ENCODE data around the gene PIK3C3.
A peak's percentile ranks its signal among the peaks of the same experiment; 100 is the strongest.

The PIK3C3 gene

GRCh38 chr18:41954827-41955613, at the start of gene PIK3C3:
TSS of gene PIK3C3 (plus strand) at chr18:41955234. CDS start at chr18:41955292, 58 bp downstream.
- DNase-seq = peak; percentile 98 to 99 (median 98)

DNA sequence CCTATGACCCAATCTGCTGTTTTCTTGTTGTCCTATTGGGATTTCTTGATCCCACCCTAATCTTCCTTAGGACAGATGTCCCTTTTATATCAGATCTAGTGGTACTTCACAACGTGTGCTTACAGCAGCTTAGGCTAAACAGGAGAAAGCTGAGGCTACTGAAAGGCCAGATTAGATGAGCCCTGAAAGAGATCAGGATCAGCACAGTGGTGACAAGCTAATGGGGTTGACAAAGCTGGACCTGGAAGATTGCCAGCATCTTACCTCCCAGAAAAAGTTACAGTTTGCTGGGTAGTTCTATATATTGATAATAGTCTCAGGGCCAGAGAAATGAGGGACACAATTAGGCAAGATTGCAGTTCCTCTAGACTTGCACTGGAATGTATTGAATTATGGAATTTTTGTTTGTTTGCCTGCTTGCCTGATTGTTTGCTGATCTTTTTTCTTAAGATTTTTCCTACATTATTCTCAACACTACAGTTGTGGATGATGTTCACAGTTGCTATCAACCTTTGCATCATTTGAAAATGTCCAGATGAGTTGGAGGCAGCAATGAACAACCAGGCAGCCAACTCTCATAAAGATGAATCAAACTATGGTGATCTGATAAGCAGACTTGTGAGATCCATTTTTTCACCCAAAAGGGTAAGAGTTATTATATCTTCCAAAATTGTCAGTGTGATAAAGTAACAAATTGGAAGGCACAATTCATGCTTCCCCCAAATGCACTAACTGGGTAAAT, 49.1 kb upstream of the PIK3C3 start:
- no peak for DNase-seq

GRCh38 chr18:41906528-41907146, 48.4 kb upstream of the PIK3C3 start:
- DNase-seq = peak; percentile 24 to 58 (median 39)

GRCh38 chr18:41917181-41917580, 37.9 kb upstream of the PIK3C3 start:
- DNase-seq = no peak

- no peak for DNase-seq
Observed at GRCh38 chr18:41921770-41922169, 33.3 kb upstream of the PIK3C3 start.

DNA sequence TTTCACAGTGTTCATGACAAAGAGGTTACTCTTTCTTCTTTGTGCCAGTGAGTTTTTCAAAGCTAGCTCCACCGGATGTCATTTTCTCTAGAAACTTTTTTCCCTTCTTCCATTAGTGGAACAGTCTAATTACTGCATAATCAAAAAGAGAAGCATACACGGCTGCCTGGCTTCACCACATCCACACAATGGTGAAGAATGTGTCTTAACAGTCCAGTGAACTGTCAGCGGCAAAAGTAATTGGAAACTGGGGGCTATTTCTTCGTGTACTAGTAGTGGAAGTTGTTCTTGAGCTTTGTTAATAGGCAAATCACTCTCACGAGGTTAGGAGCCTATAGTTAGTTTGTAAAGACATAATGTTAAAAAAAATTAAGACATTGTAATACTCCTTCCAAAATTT, 32.9 kb upstream of the PIK3C3 start:
- DNase-seq = no peak

- DNase-seq = no peak
Observed at GRCh38 chr18:41922841-41923240, 32.2 kb upstream of the PIK3C3 start.

DNA sequence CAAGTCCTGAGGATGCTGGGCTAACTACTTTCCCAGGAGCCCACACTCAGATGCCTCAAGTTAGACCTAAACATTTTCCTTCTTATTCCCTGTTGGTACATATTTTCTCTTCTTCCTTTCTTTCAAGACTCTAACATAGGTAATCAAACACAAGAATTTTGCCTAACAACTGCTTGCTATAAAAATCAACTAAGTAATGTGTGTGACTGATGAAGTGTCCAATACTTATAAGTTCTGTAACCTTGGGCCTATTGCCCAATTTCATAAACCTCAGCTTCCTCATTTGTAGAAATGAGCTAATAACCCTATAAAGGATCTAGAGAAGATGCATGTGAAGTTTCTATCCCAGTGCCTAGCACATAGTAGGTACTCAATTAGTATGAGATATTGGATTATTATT, 31.6 kb upstream of the PIK3C3 start:
- DNase-seq = peak; percentile 57 to 85 (median 83)

GRCh38 chr18:41928581-41928980, 26.5 kb upstream of the PIK3C3 start:
- DNase-seq = peak; percentile 16 to 47 (median 33)

DNA sequence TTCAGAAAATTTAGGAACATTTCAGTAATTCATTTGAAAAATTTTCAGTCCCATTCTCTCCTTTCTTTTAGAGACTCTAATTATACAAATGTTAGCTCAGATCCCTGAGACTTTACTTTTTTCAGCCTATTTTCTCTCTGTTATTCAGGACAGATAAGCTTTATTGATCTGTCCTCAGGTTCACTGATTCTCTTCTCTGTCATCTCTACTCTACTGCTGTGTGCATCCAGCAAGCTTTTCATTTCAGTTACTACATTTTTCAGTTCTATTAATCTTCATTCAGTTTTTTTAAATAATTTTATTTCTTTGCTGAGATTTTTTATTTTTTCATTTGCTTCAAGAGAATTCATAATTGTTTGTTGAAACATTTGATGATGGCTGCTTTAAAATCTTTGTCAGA, 22.1 kb upstream of the PIK3C3 start:
- no peak for DNase-seq

GRCh38 chr18:41933778-41934177, 21.3 kb upstream of the PIK3C3 start:
- no peak for DNase-seq

GRCh38 chr18:41936471-41937134, 18.4 kb upstream of the PIK3C3 start:
- peak; percentile 8 to 32 (median 30) for DNase-seq

GRCh38 chr18:41938445-41938844, 16.6 kb upstream of the PIK3C3 start:
- DNase-seq = peak; percentile 71 to 91 (median 88)

- no peak for DNase-seq
Observed at GRCh38 chr18:41939326-41939725, 15.7 kb upstream of the PIK3C3 start.

DNA sequence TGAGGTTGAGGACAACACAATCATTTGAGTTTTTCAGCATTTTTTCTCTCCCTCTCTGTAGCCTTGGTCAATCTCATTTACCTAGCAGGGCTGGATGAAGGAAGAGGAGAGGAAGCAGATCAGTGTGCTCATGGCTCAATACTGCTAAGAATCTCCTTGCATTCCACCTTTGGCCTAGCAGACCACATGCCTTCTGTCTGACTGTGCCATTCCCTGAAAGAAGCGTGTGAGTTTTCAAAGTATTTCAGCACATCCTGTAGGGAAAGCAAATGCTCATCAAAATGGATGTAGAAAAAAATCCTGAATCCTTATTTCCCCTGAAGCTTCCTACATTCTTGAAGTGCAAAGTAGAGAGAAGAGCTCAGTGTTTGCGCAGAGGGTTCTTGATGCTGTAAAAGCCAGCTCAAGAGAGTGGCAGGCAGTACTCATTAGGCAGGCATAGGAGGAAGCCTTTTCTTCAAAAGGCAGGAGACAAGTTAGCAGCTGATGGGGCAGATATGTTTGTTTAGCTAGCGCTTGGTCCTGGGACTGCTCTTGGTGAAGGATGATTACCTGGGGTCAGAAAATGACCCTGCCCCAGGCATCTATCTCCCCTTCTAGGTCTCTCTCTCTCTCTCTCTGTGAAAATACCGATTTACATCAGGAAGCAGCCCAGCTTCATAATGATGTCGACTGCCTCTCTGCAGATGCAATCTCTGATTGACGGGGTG, 14.4 kb upstream of the PIK3C3 start:
- no peak for DNase-seq

- no peak for DNase-seq
Observed at GRCh38 chr18:41942254-41942653, 12.8 kb upstream of the PIK3C3 start.

GRCh38 chr18:41948544-41949110, 6.4 kb upstream of the PIK3C3 start:
- DNase-seq = no peak

- DNase-seq = no peak
Observed at GRCh38 chr18:41949206-41949920, 5.7 kb upstream of the PIK3C3 start.

GRCh38 chr18:41955688-41956087, 654 bp downstream of the PIK3C3 start:
- peak in 1 of 3 donors; percentile 1 for DNase-seq

DNA sequence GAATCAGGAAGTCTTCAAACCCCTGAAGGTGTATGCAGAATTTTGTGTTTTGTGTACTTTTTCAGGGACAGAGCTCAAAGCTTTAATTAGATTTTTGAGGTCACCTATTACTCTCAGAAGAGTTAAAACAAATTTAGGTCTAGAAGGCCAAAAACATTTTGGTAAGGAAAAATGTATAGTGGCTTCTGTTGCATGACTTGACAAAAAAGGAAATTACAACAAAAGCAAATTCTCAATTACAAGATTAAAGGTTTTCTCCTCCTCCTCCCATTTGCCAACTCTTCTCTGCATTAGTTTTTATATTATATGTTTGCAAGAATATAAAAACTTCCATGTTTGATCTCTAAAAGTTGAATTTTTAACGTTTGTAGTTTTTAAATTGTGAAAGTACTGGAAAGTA, 4.0 kb downstream of the PIK3C3 start:
- no peak for DNase-seq

DNA sequence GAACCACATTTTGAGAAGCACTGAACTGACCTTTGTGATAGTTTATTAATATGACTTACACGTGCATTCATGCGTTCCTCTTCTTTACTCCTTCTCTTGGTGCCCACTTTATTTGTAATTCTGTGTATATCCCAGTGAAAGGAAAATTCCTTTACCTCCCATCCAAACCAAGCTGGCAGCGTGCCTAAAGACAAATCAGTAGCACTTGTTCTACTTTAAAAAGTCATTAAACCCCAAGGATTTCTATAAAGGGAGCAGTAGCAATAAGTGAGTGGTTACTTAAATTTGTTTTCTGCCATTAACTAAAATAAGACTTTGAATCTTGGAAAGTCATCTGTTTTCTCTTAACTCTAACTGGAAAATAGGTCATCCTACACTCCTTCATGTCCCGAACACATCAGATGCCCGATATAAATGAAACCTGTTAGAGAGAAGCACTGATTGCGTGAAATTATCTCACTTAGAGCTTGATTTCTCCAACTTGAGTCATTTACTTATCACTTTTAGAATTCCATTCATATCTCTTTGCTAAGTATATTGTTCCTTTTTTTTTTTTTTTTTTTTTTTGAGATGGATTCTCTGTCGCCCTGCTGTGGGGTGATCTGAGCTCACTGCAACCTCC, 10.7 kb downstream of the PIK3C3 start:
- DNase-seq = no peak

Data from suppressor macrophage treated with lipopolysaccharide for 1 hour (primary cell).